GM19351 (cell line): ENCODE results near the gene CC2D1A.

ENCODE experiments used
- ATAC-seq: cut with Tn5 transposase; IDR thresholded peaks from one replicate; pipeline ENCODE4 v1.9.1; 2021; ENCODE audit warnings: mild to moderate bottlenecking, moderate library complexity; ENCODE audit not compliant: unreplicated experiment

Gene CC2D1A

GRCh38 chr19:13932911-13933393, 27.0 kb downstream of the CC2D1A start:
- no peak for ATAC-seq

- no peak for ATAC-seq
Measured at GRCh38 chr19:13934785-13935109, 28.7 kb downstream of the CC2D1A start.

- ATAC-seq = no peak
Measured at GRCh38 chr19:13935765-13936510, 29.9 kb downstream of the CC2D1A start.

- ATAC-seq = no peak
Measured at GRCh38 chr19:13937479-13938300, 31.7 kb downstream of the CC2D1A start.

- no peak for ATAC-seq
Measured at GRCh38 chr19:13938301-13939064, 32.5 kb downstream of the CC2D1A start, which contains the start of gene PODNL1. Gene PODNL1, minus strand, starts transcription at chr19:13938417. Its CDS starts 236 bp downstream, at chr19:13938181.

GRCh38 chr19:13942023-13942684, 36.2 kb downstream of the CC2D1A start:
- ATAC-seq = no peak

GRCh38 chr19:13946414-13946813, 40.4 kb downstream of the CC2D1A start:
- no peak for ATAC-seq

- no peak for ATAC-seq
Measured at GRCh38 chr19:13951043-13951442, 45.0 kb downstream of the CC2D1A start.

- peak; percentile 6 for ATAC-seq
Measured at GRCh38 chr19:13951799-13952153, 45.8 kb downstream of the CC2D1A start.

GRCh38 chr19:13952154-13952930, 46.3 kb downstream of the CC2D1A start, which contains the start of gene DCAF15:
Gene DCAF15, plus strand, starts transcription at chr19:13952509. Its CDS starts 4 bp downstream, at chr19:13952513.
- ATAC-seq = peak; percentile 96

GRCh38 chr19:13952931-13953531, 47.0 kb downstream of the CC2D1A start:
- ATAC-seq = no peak

GRCh38 chr19:13954185-13954584, 48.2 kb downstream of the CC2D1A start:
- ATAC-seq = no peak

- no peak for ATAC-seq
Measured at GRCh38 chr19:13955662-13956364, 49.8 kb downstream of the CC2D1A start.

GRCh38 chr19:13956365-13956744, 50.4 kb downstream of the CC2D1A start:
- no peak for ATAC-seq

- no peak for ATAC-seq
Measured at GRCh38 chr19:13957051-13957450, 51.0 kb downstream of the CC2D1A start.

GRCh38 chr19:13958043-13958442, 52.0 kb downstream of the CC2D1A start:
- no peak for ATAC-seq

- ATAC-seq = no peak
Measured at GRCh38 chr19:13959141-13959961, 53.4 kb downstream of the CC2D1A start.
